HCT116 (cell line): ENCODE results near the gene TRERF1.

Experiments
- CEBPB ChIP-seq: IDR thresholded peaks from 2 replicates; pipeline ENCODE4 v1.6.1; 2012; ENCODE audit warnings: low read depth
- EZH2 ChIP-seq: fragments of 200-600 bp; sonication (generic); IDR thresholded peaks from 2 replicates; pipeline ENCODE4 v1.6.1; 2017; ENCODE audit warnings: antibody characterized with exemption, mixed run types
- EZH2phosphoT487 ChIP-seq: fragments of 200-600 bp; IDR thresholded peaks from 2 replicates; pipeline ENCODE4 v1.6.1; 2018; ENCODE audit warnings: antibody characterized with exemption, borderline replicate concordance
- JUND ChIP-seq: IDR thresholded peaks from 2 replicates; pipeline ENCODE4 v1.6.1; 2012
- POLR2A ChIP-seq: IDR thresholded peaks from 2 replicates; pipeline ENCODE4 v1.7.0; 2011; ENCODE audit warnings: borderline replicate concordance; ENCODE audit not compliant: insufficient read depth, insufficient read length; ENCODE audit errors: extremely low read depth
- POLR2AphosphoS5 ChIP-seq: IDR thresholded peaks from 2 replicates; pipeline ENCODE4 v1.6.1; 2011; ENCODE audit warnings: mild to moderate bottlenecking, low read depth, low read length, moderate library complexity
- YY1 ChIP-seq: IDR thresholded peaks from 2 replicates; pipeline ENCODE4 v1.6.1; 2011; ENCODE audit warnings: low read length, low read depth, moderate library complexity, mild to moderate bottlenecking; ENCODE audit not compliant: insufficient replicate concordance; ENCODE audit errors: extremely low read depth
- TF ChIP-seq, protein P1 (sequence below): IDR thresholded peaks from 2 replicates; pipeline ENCODE4 v1.6.1; 2012
- TF ChIP-seq, protein P2 (sequence below), 3 experiments: fragments of 200-600 bp in 1 of 3; sonication (generic) in 1 of 3; IDR thresholded peaks in 2 of 3; conservative IDR thresholded peaks in 1 of 3; 2 replicates each; pipeline ENCODE4 v1.5.1; 2012 to 2017; ENCODE audit warnings: low read depth in 2 of 3, low read length in 2 of 3, antibody characterized with exemption in 1 of 3, borderline replicate concordance in 1 of 3, control low read depth in 1 of 3, mild to moderate bottlenecking in 1 of 3, mixed read lengths in 1 of 3, mixed run types in 1 of 3, moderate library complexity in 1 of 3; ENCODE audit not compliant: insufficient read depth in 1 of 3

DNA sequence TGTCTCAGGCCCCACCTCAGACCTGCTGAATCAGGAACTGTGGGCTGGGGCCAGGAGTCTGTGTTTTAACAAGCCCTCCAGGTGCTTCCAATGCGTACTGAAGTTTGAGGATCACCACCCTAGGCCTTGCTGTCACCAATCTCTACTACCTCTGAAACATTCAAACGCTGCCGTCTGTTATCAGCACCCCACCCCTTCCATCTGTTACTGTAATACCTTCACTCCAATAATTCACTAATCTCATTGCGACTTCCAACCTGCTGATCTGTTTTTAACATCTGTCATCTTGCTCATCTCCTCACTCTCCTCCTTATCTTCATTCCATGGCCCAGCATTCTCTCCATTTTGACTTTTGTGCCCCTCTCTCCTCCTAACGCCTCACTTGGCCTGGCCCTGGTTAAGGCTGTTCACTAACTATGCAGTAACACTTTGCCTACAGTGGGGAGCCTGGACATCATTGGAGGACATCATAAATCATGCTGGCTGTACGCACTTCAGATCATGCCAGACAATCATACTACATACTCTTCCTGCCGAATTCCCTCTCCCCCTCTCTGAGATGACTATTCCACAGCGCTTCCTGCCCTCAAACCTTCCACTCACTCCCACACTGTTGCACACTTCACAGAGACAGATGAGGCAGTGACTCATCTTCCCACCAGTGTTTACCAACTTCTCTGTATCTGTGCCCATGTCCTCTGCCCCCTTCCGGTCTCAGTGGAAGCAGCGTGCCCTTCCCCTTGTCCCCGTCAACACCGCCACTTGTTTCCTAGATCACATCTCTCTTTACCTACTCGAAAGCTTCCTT is 254.0 kb downstream of the TRERF1 start:
- no peak for TF ChIP-seq POLR2A
- TF ChIP-seq, protein P1, sequence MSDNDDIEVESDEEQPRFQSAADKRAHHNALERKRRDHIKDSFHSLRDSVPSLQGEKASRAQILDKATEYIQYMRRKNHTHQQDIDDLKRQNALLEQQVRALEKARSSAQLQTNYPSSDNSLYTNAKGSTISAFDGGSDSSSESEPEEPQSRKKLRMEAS: no peak
- no peak for TF ChIP-seq CEBPB
- TF ChIP-seq, protein P2, sequence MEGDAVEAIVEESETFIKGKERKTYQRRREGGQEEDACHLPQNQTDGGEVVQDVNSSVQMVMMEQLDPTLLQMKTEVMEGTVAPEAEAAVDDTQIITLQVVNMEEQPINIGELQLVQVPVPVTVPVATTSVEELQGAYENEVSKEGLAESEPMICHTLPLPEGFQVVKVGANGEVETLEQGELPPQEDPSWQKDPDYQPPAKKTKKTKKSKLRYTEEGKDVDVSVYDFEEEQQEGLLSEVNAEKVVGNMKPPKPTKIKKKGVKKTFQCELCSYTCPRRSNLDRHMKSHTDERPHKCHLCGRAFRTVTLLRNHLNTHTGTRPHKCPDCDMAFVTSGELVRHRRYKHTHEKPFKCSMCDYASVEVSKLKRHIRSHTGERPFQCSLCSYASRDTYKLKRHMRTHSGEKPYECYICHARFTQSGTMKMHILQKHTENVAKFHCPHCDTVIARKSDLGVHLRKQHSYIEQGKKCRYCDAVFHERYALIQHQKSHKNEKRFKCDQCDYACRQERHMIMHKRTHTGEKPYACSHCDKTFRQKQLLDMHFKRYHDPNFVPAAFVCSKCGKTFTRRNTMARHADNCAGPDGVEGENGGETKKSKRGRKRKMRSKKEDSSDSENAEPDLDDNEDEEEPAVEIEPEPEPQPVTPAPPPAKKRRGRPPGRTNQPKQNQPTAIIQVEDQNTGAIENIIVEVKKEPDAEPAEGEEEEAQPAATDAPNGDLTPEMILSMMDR (IDR thresholded peaks at IDR 0.05 in 2 of 3, conservative IDR thresholded peaks at IDR 0.05 in 1 of 3; ENCODE audit: borderline replicate concordance in 1 of 3, insufficient read depth in 1 of 3, low read depth in 2 of 3, low read length in 2 of 3): no peak
- no peak for TF ChIP-seq JUND
- TF ChIP-seq YY1: no peak
- no peak for TF ChIP-seq EZH2
- no peak for TF ChIP-seq POLR2AphosphoS5
- TF ChIP-seq EZH2phosphoT487: no peak
